GM21423 (cell line): ENCODE measurements around the gene PRR29.

Source experiments
- ATAC-seq: cut with Tn5 transposase; IDR thresholded peaks from one replicate; pipeline ENCODE4 v1.9.1; 2021; ENCODE audit warnings: mild to moderate bottlenecking, moderate library complexity; ENCODE audit not compliant: unreplicated experiment

The PRR29 gene

DNA sequence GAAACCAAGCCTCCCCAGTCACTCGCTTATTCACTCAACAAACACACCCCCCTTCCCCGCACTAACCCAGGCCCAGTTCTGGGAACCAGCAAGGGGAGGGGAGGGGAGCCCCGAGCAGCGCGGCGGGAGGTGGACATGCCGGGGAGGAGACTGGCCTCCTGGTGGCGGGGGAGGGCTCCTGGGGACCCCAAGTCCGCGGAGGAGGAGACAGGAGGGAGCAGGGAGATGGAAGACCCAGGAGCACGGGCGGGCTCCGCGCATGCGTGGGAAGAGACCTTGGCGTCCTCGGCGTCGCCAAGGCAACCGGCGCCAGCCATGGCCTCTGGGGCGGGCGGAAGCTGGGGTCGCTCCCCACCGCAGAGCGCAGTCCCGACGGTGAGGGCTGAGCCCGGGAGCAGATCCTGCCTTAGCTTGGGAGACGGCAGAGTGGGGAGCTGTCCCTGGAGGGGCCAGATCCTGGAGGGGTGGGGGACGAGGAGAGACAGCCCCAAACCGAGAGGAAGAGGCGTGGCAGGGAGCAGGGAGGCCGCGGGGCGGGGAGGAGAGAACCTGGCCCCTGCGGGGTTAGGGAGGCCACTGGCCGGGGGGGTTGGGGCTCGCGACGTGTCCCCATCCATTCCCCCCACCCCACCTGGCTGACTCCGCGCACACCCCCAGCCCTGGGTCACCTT is at the start of gene PRR29:
PRR29 (plus strand) TSS at position 302 of the 671 bp plus-strand sequence; CDS start at position 316, 14 bp downstream.
- peak; percentile 63 for ATAC-seq

DNA sequence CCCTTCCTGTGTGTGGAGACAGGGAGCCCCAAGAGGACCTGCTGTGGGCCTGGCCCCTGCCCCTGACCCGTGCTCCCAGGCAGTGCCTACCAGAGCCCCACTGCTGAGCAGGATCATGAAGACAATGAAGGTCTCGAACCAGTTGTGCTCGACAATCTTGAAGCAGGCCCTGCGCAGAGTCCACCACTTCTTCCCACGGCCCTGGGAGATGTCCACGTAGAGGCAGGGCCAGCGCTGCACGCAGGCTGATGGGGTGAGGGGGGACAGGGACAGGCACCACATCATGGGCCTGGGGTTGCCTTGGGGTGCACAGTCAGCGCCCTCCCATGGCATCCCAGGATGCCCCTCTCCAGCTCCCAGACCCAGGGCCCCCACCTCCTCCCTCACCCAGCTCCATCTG is 49.6 kb upstream of the PRR29 start:
- no peak for ATAC-seq

DNA sequence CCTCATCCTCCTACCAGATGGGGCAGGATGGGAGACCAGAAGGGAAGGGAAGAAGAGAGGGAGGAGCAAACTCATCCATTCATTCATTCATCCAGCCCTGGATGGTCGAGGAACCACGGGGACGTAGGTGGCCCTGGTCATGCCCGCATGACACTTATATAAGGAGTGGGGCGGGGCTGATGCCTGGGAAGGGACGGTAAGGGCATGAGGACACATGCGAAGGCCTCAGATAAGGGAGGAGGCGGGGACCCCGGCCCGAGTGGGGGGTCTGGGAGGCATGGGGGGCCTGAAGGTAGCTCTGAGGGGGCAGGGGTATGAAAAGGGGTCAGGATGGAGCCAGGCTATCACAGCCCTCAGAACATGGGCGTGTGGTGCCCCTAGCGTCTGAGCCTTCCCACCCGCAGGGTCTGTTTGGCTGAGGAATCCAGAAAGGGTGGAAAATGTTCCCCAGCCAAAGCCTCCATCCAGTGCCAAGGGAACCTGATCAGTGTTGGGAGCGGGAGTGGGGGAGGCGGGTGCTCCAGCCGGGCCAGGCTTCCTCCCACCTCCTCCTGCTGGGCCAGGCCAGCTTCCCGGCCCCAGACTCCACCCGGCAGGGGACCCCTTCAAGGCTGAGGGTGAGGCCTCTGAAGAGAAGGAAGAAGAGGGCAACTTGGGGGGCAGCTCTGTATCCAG is 48.4 kb upstream of the PRR29 start:
- no peak for ATAC-seq

DNA sequence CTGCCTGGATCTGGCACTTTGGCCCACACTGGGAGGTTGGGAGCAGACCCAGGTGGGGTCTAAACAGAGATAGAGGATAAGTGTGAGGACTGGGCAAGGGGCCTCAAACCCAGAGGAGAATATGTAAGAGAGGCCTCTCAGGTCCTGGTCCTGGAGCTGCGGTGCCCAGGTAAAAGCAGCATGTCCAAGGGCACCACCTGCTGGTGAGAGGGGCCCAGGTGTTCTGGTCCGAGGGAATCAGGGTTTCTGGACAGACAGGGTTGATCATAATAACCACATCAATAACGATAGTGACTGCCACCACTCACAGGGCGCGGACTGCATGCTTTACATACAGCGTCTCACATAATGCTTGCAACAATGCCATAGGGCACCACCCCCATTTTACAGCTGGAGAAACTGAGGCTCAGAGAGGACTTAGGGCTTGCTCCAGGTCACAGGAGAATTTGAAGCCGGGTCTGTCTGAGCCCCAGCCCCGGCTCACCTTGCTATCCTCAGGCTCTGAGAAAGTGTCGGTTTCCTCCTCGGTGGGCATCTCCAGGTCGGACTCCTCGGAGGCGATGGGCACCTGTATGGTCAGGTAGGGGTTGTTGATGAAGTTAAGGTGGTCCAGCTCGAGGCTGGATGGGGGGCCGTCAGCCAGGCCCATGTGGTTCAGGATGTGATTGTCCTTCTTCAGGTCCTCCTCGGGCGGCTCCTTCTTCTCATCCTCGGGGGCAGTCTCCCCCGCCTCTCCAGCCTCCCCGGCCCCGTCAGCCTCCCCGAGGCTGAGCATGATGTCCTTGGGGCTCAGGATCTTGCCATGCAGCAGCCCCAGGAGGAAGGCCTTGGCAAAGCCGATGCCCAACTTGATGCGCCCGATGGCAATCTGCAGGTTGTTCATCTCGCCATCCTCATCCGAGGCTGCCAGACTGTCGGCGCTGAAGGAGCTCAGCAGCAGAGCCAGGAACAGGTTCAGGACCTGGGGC is 46.9 kb upstream of the PRR29 start:
- no peak for ATAC-seq

DNA sequence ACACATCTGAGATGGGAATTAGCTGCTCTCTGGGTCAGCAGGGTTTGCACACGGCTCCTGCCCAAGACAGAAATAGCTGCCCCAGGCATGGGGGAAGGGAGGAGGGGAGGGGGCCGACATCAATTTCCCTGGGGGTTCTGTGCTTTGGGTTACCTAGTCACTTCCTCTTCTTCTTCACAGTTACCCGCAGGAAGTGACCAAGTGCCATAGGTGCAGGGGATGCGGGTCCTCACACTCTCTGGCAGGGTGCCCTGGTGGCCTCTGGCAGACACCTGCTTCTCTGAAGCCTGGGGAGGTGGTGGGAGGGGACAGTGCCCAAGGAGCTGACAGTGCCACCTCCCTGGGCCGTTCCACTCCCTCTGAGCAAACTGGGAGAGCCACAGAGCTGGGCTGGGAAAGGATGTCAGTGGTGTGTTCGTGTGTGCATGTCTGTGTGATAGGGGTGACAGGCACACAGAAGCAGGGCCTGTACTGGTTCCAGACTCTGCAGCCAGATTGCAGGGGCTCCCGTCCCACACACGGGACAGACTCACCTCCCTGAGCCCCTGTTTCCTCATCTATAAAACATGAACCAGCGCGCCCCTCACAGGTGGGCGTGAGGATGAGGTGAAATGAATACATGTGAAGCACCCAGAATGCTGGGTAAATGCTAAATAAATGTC is 43.6 kb upstream of the PRR29 start:
- peak; percentile 64 for ATAC-seq

DNA sequence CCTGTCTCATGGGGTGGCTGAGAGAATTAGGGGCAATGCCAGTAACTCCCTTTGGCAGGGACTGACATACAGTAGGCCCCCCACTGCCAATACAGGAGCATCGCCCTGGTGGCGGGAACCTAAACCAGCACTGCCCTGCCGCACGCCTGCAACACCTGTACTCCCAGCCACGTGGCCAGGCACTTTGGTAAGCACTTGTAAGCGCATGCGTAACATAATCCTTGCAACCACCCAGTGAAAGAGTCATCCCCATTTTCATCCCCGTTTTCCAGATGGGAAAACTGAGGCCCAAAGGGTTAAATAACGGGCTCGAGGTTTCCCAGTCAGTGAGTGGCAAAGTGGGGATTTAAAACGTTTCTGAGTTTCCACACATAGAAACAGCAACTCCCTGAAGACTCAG is 42.9 kb upstream of the PRR29 start:
- ATAC-seq = no peak

DNA sequence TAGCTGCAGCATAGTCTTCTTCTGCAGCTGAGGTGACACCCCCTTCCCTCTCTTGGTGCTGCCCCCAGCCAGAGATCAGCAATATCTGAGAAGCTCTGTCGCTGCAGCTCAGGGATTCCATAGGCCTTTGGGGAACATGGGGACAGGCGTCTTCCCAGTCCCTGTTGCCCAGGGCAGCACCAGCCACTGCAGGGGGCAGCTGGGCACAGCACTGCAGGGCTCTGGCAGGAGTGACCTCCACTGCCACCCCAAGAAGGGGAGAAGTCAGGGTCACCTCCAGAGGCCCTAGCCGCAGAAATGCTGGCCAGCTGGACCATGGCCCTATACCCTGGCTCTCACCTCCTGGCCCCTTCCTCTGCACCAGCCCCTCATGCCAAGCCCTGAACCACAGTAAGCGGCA is 42.4 kb upstream of the PRR29 start:
- no peak for ATAC-seq

DNA sequence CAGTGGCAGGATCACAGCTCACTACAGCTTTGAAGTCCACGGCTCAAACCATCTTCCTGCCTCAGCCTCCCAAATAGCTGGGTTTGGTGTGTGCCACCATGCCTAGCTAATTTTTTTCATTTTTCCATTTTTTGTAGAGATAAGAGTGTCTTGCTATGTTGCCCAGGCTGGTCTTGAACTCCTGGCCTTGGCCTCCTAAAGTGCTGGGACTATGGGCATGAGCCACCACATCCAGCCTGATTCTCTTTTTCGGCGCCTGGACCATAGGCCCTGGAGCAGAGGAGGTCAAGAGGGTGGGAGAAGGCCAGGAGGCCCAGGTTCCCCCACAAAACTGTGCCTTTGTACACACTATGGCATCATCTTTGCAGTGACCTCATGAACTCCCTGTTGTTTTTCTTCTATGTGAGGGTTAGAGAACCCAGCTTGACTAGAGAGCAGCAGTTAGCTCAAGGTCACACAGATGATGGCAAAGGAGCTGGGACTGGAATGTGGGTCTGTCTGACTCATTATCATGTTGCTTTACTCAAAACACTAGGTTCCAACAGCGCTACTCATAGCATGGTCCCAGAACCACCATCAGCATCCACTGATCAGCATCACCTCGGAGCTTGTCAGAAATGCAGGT is 41.7 kb upstream of the PRR29 start:
- ATAC-seq = no peak

DNA sequence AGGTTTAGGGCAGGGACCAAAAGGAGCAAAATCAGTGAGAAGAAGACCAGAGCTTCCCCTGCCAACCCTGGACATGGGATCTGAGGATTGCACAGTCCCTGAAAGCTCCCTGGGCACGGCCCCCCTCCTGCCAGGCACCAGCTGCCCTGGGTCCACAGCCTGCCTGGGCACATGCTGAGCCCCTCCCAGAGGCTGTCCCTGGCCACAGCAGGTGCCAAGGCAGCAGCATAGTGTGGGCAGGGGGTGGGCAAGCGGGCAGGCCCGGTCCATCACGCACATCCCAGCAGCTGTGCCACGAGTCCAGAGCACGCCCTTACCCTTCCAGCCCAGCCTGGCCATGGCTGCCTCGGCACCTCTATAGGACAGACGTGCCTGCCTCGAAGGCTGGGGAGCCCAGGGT is 38.1 kb upstream of the PRR29 start:
- ATAC-seq = no peak

DNA sequence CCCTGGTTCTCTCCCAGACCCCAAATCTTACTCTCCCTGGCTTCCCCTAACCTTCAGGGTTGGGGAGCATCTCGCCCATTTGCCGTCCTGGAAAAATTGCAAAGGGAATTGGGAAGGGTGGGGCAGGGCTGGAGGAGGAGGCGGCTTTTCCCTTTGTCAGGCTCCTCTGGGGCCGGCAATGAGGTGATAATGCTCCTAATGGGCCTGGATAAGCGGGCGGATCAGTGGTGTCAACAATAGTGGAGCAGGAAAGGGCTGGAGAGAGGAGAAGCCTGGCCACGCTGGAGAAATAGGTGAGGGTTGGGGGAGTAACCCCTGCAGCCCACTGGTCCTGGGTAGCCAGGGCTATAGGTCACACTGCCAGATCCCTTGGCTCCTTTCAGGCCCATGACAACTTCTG is 37.7 kb upstream of the PRR29 start:
- no peak for ATAC-seq

DNA sequence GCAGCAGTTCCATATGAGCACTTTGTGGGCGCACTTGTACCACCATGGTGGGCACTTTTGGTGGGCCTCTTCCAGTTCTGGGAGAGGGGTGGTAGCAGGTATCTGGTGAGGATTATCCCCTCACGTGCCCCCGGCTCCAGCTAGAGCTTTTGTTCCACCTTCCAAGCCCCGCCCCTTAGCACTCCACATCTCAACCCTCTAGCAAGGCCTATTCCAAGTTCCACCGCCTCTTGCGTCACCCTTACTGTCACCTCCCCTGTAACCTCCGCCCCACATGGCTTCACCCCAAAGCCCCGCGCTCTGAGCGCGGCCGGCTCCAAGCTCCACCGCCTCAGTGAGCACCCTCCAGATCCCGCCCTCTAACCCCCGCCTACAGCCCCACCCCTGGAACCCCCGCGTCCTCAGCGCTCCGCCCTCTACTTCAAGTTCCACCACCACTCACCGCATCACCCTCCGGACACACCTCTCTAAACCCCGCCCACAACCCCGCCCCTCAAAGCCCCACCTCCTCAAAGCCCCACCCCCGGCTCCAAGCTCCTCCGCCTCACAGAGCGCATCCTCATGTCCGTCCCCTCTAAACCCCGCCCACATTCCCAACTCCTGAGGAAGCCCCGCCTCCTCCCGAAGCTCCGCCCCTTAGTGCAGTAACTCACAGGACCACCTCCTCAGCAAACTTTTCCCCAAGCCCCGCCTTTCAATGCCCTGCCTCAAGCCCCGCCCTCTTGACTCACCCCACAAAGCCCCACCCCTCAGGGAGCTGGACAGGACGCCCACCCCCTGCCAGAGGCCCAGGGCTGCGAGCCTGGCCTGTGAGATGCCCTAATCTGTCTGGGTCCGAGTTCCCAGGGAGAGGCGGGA is 36.6 kb upstream of the PRR29 start:
- no peak for ATAC-seq

DNA sequence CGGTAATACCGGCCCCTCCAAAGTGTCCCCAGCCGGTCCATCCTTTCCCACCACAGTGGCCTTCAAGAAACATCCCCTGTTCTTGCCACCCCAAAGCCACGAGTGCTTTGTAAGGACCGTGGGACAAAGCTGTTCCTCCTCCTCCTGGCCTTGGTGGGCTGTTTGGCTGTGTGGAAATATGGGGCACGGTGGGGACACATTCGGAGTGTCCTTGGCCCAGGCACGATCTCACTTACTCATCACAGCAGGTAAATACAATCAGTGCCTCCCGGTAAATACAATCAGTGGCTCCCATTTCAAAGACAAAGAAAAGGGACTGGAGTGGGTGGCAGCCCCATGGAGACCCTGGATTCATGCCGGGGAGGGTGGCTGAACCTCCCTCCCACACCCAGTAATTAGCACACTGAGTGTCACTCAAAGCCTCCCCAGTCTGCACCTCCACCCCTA is 35.8 kb upstream of the PRR29 start:
- no peak for ATAC-seq

DNA sequence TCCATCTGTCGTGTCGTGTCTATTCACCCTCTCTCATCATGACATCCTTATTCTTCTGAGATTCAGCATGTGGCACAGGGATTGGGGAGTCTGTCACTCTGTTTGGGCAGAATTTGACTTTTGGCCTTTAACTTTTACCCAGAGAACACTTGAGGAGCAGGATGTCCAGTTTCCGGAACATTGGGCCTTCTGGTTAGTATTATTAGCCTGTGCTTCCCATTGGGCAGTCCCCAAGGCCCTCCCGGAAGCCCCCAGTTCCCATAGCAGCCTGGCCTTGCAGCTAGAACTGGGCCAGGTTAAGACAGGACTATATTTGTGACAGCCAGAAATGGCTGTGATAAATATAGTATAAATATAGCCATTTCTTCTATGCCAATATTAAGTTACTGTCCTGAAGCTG is 35.0 kb upstream of the PRR29 start:
- no peak for ATAC-seq

DNA sequence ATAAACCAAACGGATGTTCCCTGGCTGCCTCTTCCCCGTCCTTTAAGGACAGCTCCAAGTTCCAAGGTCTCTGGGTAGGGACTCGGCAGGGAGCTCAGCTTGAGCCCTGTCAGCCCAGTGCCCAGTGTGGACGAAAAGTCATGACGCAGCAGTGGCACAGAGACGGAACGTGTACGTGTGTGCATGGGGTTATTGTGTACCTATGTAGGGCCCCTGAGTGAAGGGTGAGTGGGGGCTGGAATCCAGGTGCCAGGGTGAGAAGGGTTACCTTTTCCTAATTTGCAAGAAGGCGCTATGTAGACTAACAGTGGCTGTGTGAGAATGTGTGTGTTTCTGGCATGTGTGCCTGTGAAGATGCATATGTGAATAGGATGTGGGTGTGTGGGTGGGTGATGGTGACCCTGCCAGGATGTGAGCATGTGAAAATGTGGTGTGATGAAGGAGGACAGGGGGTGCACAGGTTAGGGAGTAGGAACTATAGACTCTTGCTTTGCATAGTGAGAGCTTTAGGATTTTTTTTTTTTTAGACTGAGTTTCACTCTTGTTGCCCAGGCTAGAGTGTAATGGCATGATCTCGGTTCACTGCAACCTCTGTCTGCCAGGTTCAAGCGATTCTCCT is 31.4 kb upstream of the PRR29 start:
- ATAC-seq = peak; percentile 62

DNA sequence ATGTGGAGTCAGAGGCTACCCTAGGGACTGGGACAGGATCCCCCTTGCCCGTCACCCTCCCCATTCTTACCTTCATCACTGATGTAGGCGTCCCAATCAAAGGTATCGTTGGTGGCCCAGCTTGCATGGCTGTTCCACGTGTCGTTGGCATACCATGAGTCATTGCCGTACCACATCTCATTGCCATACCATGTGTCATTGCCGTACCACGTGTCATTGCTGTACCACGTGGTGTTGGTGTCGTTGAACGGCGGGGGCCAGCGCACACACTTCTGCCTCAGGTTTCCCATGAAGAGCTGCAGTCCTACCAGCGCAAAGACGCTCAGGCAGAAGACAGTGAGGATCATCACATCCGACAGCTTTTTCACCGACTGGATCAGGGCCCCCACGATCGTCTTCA is 30.2 kb upstream of the PRR29 start:
- no peak for ATAC-seq

DNA sequence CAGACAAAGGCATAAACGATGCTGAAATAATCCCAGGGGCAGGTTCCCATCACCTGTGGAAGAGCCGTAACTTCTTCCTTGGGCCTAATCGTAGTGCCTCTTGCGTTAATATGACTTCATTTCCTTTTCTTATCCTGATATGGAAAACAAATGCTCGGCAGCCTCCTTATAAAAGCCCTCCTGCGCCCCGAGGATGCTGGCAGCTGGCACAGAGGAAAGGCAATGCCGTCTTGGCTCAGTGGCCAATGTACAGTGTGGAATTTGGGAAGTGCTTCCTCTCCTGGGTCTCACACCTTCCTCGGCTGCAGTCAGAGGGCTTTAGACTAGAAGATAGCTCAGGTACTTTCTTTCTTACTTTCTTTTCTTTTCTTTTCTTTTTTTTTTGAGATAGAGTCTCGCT is 28.9 kb upstream of the PRR29 start:
- no peak for ATAC-seq

DNA sequence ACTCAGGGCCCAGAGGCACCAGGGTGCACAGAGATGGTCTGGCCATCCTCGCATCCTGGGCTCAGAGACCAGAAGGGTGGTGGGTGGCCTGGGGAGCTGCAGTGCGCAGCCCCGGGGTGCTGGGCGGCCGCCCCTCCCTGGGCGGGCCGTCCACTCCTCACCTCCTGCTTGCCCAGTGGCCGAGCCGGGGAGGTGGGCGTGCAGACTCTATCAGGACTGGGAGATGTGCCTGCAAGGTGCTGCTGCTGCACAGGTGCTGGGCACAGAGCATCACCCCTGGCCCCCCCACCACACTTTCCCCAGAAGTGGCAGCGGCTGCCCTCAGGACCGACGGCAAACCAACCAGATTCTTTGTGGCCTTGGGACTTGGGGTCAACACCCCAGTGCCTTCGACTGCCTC is 25.4 kb upstream of the PRR29 start, which contains the start of gene SCN4A:
SCN4A (minus strand) TSS at position 123 of the 400 bp plus-strand sequence; CDS start at position 46, 77 bp downstream.
- ATAC-seq = no peak

DNA sequence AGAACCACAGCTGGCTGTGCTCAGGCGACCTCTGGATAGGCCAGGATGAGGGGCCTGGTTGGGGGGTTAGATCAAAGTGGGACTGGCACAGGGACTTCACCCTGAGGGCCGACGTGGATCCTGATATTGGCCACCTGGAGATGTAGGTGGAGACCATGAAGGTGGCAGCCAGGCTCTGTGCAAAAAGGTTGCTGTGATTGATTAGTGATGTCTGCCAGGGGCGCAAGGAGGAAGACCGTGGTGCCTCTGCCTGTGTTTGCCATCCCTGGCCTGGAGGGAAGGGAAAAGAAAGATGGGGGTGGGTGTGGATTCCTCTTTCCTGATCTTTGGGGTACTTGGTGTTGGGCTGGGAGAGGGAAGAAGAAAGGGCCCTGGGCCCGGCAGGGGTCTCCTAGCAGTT is 24.9 kb upstream of the PRR29 start:
- ATAC-seq = no peak
